Nasal cavity respiratory epithelium epithelial cell of viscerocranial mucosa (primary cell): ENCODE data around the gene RNF123. TPM values are rescaled to one million over a fixed set of nuclear protein-coding genes. Genes with fewer than 3 reads are reported as not detected.

Source experiments
- total RNA-seq: library from RNA; depleted of rRNA; stranded (reverse); fragments of >200 nt; gene quantifications from 2 replicates; pipeline ENCODE4 v1.2.3, GENCODE V29; 2014

Gene RNF123
- 22.9 and 32.0 TPM in 2 replicates for total RNA-seq

GRCh38 chr3:49689046-49689907 is at the start of gene RNF123, which contains the start of gene MST1:
TSS of gene RNF123 (plus strand) at chr3:49689557. CDS start at chr3:49691166, 1,609 bp downstream.
TSS of gene MST1 (minus strand) at chr3:49689474. CDS start at chr3:49688691, 783 bp downstream.

DNA sequence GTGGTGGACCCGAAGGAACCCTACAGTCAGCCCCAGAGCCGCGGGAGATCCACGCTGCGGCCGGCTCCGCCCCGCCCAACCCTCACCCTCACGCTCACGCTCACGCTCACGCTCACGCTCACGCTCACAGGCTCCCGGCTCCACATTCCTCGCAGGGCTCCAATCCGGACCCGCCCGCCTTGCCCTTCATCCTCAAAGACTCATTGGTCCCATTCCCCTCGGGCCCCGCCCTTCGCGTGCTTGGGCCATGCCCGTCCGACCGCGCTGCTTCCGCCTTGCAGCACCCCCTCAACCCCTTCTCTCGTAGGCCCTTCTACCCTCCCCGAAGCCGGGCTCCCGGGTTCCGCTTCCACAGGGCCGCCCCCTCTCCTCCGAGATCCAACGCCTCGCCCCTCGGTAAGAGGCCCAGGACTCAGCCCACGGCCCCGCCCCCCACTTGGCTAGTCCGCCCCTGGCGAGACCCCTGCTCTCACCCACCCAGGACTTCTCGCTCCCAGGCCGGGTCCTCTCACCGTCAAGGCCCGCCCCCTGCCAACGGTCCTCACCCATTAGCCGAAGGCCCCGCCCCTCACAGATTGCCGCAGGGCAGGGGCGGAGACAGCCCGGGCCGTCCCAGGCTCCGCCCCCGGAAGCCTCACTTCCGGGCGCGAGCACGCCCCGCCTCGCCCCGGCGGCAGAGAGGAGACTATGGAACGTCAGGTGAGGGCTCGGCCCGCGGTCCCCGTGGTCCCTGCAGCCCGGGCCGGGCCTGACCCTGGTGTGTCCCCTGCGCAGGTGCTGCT is 15.5 kb upstream of the RNF123 start, which contains the start of gene APEH:
APEH (plus strand) TSS at position 637 of the 782 bp plus-strand sequence; CDS start at position 688, 51 bp downstream.

DNA sequence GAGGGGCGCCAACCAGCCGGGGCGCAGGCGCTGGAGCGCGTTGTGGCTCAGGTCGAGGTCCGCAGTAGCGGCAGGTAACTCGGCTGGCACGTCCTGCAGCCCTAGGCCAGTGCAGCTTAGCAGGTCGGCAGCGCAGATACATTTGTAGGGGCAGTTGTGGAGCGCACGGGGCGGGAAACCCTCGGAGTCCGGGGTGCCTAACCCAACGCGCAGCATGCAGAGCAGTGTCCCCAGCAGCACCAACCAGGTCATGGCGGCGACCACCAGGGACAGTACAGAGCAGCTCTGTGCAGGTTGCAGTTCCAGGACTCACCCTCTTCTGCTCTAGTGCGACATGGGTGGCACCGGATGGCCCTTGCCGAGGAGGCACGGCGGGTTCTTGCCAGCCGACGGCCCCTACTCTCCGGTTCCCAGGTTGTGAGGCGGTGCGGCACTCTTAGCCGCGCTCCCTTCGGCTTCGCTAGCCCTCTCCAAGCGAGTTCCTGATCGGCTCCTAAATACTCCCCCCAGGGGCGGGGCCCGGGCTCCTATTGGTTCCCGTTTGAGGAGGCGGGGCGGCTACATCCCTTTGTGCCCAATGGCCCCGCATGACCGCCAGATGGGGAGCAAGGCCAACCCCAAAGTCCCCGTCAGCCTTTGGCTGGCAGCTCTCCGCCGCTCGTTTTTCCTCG is 30.0 kb downstream of the RNF123 start, which contains the start of gene AMIGO3:
AMIGO3 (minus strand) TSS at position 471 of the 671 bp plus-strand sequence; CDS start at position 252, 219 bp downstream.

DNA sequence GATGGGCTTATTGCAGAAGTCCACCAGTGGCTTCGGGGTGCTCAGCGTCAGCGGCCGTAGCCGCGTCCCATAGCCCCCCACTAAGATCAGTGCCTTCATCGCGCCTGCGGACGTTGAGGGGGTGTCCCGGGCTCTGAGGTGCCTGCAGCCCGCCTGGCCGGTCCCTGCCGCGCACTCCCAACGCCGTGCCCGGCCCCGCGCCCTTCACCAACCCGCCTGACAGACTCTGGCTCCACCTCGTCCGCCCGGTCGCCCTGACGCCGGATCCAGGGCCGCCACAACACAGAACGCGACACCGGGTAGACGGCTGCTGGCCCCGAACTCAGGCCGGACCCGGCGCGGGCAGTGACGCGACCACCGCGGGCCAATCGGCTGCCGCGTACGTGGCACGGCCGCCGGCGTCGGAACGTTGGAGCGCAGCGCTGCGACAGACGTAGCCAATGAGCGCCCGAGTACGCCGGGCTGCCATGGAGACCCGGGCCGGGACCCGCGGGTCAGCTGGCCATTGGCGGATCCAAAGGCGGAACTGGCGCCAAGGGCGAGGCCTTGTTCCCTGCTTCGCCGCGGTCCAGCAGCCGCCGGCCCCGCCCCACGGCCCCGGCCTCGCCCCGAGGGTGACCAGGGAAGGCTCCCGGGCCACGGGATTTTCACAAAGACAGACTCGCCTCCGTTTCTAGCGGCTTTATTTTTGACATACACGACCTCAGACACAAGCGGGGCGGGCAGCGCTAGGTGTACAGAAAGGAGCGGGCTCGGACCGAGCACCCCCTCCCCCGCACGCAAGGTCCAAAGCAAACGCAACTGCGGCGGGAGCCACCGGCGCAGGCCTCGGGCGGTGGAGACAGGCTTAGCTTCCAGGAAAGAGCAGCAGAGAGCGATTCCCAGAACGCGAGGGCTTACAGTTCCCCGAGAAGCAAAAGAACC is 34.5 kb downstream of the RNF123 start, which contains the start of gene GMPPB:
GMPPB (minus strand) TSS at position 324 of the 924 bp plus-strand sequence; CDS start at position 99, 225 bp downstream.

Other genes with a start within 250 kb of the RNF123 start
- gene DAG1, start 219.3 kb upstream of the RNF123 start, total RNA-seq: 32.8 and 71.6 TPM in 2 replicates
- gene BSN, start 135.1 kb upstream of the RNF123 start, total RNA-seq: under 0.01 and 0.07 TPM in 2 replicates
- 132 and 165 TPM in 2 replicates for gene APEH, start 15.2 kb upstream of the RNF123 start, total RNA-seq
- gene MST1, start 83 bp upstream of the RNF123 start, total RNA-seq: 5.0 and 5.5 TPM in 2 replicates
- gene AMIGO3, start 30.1 kb downstream of the RNF123 start, total RNA-seq: not detected in 2 replicates
- gene GMPPB, start 34.4 kb downstream of the RNF123 start, total RNA-seq: 22.2 and 49.9 TPM in 2 replicates
- 27.3 and 45.8 TPM in 2 replicates for gene IP6K1, start 97.0 kb downstream of the RNF123 start, total RNA-seq
- gene CDHR4, start 110.3 kb downstream of the RNF123 start, total RNA-seq: not detected in 2 replicates
- 8.8 and 15.7 TPM in 2 replicates for gene INKA1, start 113.7 kb downstream of the RNF123 start, total RNA-seq
- gene UBA7, start 124.4 kb downstream of the RNF123 start, total RNA-seq: 0.34 and 15.9 TPM in 2 replicates
- gene TRAIP, start 167.0 kb downstream of the RNF123 start, total RNA-seq: 0.68 and 1.1 TPM in 2 replicates
- not detected in 2 replicates for gene CAMKV, start 180.3 kb downstream of the RNF123 start, total RNA-seq
- 21.9 and 24.4 TPM in 2 replicates for gene MST1R, start 214.3 kb downstream of the RNF123 start, total RNA-seq
- gene MON1A, start 240.3 kb downstream of the RNF123 start, total RNA-seq: 17.1 TPM in 2 replicates